Mesenchymal stem cell (in vitro differentiated cells and primary cell): Measurements from ENCODE around the gene CD68.

ENCODE experiments used
- DNase-seq: peaks from one replicate; pipeline ENCODE4 v3.0.0-alpha.2; 2013
- H2AFZ ChIP-seq: one replicate; pipeline ENCODE4 v1.6.1; 2013; ENCODE audit warnings: low read depth, mild to moderate bottlenecking, control low read depth, inconsistent platforms, low read length, moderate library complexity
- H2AK5ac ChIP-seq: 2 replicates; pipeline ENCODE4 v1.6.1; 2013; ENCODE audit warnings: low read length, moderate library complexity, mild to moderate bottlenecking, inconsistent platforms; ENCODE audit not compliant: severe bottlenecking
- H2BK120ac ChIP-seq: one replicate; pipeline ENCODE4 v1.6.1; 2013; ENCODE audit warnings: low read depth, mild to moderate bottlenecking, inconsistent platforms, low read length, moderate library complexity
- H2BK12ac ChIP-seq, 2 experiments: one replicate each; pipeline ENCODE4 v1.6.1; 2013; ENCODE audit warnings: inconsistent platforms in 2 of 2, low read length in 2 of 2, mild to moderate bottlenecking in 2 of 2, moderate library complexity in 2 of 2, control low read depth in 1 of 2
- H2BK15ac ChIP-seq: one replicate; pipeline ENCODE4 v1.6.1; 2013; ENCODE audit warnings: mild to moderate bottlenecking, low read depth, inconsistent platforms; ENCODE audit not compliant: poor library complexity, severe bottlenecking
- H2BK5ac ChIP-seq: 2 replicates; pipeline ENCODE4 v1.6.1; 2013; ENCODE audit warnings: low read depth, mild to moderate bottlenecking, low read length, control low read depth, inconsistent platforms; ENCODE audit not compliant: poor library complexity, severe bottlenecking
- H3K14ac ChIP-seq, 2 experiments: one replicate each; pipeline ENCODE4 v1.6.1; 2013; ENCODE audit warnings: inconsistent platforms in 2 of 2, low read length in 2 of 2, control low read depth in 1 of 2, mild to moderate bottlenecking in 1 of 2, moderate library complexity in 1 of 2
- H3K18ac ChIP-seq, 2 experiments: one replicate each; pipeline ENCODE4 v1.6.1; 2013; ENCODE audit warnings: inconsistent platforms in 2 of 2, low read length in 2 of 2, control low read depth in 1 of 2, low read depth in 1 of 2, mild to moderate bottlenecking in 1 of 2
- H3K23ac ChIP-seq, 2 experiments: one replicate each; pipeline ENCODE4 v1.6.1; 2013; ENCODE audit warnings: inconsistent platforms in 2 of 2, low read length in 2 of 2, mild to moderate bottlenecking in 2 of 2, moderate library complexity in 2 of 2, control low read depth in 1 of 2
- H3K27ac ChIP-seq: 2 replicates; pipeline ENCODE4 v1.5.1; 2013; ENCODE audit warnings: mild to moderate bottlenecking, moderate library complexity, low read length, control low read depth, inconsistent platforms; ENCODE audit not compliant: poor library complexity, severe bottlenecking
- H3K27me3 ChIP-seq, 2 experiments: 2 replicates each; pipeline versions ENCODE4 v1.6.1 to v1.7.0; 2013; ENCODE audit warnings: low read length in 2 of 2, mild to moderate bottlenecking in 2 of 2, moderate library complexity in 2 of 2, control low read depth in 1 of 2, inconsistent platforms in 1 of 2; ENCODE audit not compliant: control insufficient read depth in 1 of 2, insufficient read depth in 1 of 2
- H3K36me3 ChIP-seq, 2 experiments: 2 replicates each; pipeline versions ENCODE4 v1.6.1 to v1.7.0; 2013; ENCODE audit warnings: low read length in 2 of 2, control low read depth in 1 of 2, inconsistent platforms in 1 of 2, low read depth in 1 of 2, mild to moderate bottlenecking in 1 of 2; ENCODE audit not compliant: insufficient read depth in 2 of 2, control insufficient read depth in 1 of 2
- H3K4ac ChIP-seq, 2 experiments: one replicate each; pipeline ENCODE4 v1.6.1; 2013; ENCODE audit warnings: inconsistent platforms in 2 of 2, low read length in 2 of 2, mild to moderate bottlenecking in 2 of 2, moderate library complexity in 2 of 2, control low read depth in 1 of 2, low read depth in 1 of 2
- H3K4me1 ChIP-seq: 2 replicates; pipeline ENCODE4 v1.6.1; 2013; ENCODE audit warnings: low read depth, low read length, control low read depth; ENCODE audit not compliant: control insufficient read depth, insufficient read depth
- H3K4me2 ChIP-seq: 2 replicates; pipeline ENCODE4 v1.6.1; 2013; ENCODE audit warnings: low read length, mild to moderate bottlenecking, inconsistent platforms; ENCODE audit not compliant: poor library complexity, severe bottlenecking
- H3K4me3 ChIP-seq, 2 experiments: 2 replicates each; pipeline versions ENCODE4 v1.5.1 to v1.7.0; 2013; ENCODE audit warnings: low read length in 2 of 2, mild to moderate bottlenecking in 2 of 2, control low read depth in 1 of 2, low read depth in 1 of 2; ENCODE audit not compliant: insufficient read depth in 1 of 2
- H3K79me1 ChIP-seq: replicated peaks from 2 replicates; pipeline ENCODE4 v1.6.1; 2013; ENCODE audit warnings: mild to moderate bottlenecking, control low read depth, low read length, inconsistent platforms; ENCODE audit not compliant: poor library complexity, severe bottlenecking
- H3K9ac ChIP-seq: 2 replicates; pipeline ENCODE4 v1.7.0; 2013; ENCODE audit warnings: mild to moderate bottlenecking, low read length, moderate library complexity
- H3K9me3 ChIP-seq: 2 replicates; pipeline ENCODE4 v1.7.0; 2013; ENCODE audit warnings: mild to moderate bottlenecking, low read length; ENCODE audit not compliant: control insufficient read depth
- H4K8ac ChIP-seq: one replicate; pipeline ENCODE4 v1.6.1; 2013; ENCODE audit warnings: inconsistent platforms, mild to moderate bottlenecking, low read length, moderate library complexity
- H4K91ac ChIP-seq: one replicate; pipeline ENCODE4 v1.6.1; 2013; ENCODE audit warnings: mild to moderate bottlenecking, low read length, inconsistent platforms
- WGBS: methylation state at CpG from one replicate; pipeline ENCODE4 v1.1.7; 2013; ENCODE audit warnings: mixed read lengths; 5-methylcytosine and 5-hydroxymethylcytosine counted together

Gene CD68

DNA sequence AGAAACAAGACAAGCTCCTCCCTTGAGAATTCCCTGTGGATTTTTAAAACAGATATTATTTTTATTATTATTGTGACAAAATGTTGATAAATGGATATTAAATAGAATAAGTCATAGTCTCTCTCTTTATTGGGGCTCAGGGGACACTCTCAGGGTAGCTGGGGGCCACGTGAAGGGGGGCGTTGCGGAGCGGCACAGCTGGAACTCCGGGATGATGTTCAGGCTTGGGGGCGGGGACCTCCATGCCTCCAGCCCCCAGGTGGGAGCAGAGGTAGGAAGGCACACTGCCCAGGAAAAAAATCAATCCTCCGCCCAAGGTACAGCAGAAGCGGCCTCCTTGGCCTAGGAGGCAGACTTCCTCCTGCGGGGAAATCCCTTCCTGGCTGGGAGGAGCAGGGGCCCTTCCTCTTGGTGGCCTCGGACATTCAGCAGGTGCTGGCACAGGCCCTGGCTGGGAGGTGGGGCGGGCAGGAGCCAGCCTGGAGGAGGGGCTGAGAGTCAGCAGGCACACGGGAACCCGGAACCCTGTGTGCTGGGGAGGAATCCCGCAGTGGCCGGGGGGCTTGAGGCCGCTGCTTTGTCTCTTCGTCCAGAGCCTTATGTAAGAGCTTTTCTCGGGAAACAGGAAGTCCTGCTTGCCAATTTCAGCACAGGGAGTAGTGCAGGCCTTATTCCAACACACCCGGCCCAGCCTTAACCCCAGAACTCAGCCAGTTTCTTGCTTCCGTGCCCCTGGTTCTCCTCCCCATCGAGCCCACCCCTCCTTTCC lies 21.5 kb upstream of the CD68 start:
- Histone ChIP-seq H3K14ac (no peak overlapping the region), H3K4me1 (peaks cover 15% of the 10 kb centered on the region), H2AK5ac (peak overlapping the region; percentile 9), H2AFZ (peak overlapping the region; percentile 1), H3K4me2 (peak overlapping the region; percentile 39), H3K4me3 (peak overlapping the region in 1 of 2 experiments; percentile 55), H2BK5ac (no peak overlapping the region), H3K36me3 (peaks cover 6% of the 10 kb centered on the region in 2 experiments), H3K9me3 (no peaks in the 10 kb centered on the region), H2BK12ac (peak overlapping the region in 1 of 2 experiments; percentile 32), H3K18ac (no peak overlapping the region), H3K27ac (no peak overlapping the region), H3K23ac (no peak overlapping the region), H3K9ac (peak overlapping the region; percentile 85), H4K91ac (peak overlapping the region; percentile 19), H2BK15ac (no peak overlapping the region), H3K4ac (no peak overlapping the region), H2BK120ac (no peak overlapping the region), H4K8ac (peak overlapping the region; percentile 86), H3K27me3 (no peaks in the 10 kb centered on the region), H3K79me1 (no peaks in the 10 kb centered on the region)
- no peak for DNase-seq
- 36% methylated on average over 21 of the region's 21 CpGs for WGBS

DNA sequence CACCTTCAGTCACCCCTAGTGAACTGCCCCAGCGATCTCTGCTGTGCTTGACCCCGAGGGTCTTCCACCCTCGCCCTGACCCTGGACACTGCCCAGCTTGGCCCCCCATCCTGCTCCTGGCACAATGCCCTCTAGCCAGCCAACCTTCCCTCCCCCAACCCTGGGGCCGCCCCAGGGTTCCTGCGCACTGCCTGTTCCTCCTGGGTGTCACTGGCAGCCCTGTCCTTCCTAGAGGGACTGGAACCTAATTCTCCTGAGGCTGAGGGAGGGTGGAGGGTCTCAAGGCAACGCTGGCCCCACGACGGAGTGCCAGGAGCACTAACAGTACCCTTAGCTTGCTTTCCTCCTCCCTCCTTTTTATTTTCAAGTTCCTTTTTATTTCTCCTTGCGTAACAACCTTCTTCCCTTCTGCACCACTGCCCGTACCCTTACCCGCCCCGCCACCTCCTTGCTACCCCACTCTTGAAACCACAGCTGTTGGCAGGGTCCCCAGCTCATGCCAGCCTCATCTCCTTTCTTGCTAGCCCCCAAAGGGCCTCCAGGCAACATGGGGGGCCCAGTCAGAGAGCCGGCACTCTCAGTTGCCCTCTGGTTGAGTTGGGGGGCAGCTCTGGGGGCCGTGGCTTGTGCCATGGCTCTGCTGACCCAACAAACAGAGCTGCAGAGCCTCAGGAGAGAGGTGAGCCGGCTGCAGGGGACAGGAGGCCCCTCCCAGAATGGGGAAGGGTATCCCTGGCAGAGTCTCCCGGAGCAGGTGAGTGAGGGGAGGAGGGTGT lies 20.7 kb upstream of the CD68 start, which contains the start of gene TNFSF13:
Gene TNFSF13 (plus strand): TSS at position 207 of the 776 bp plus-strand sequence. CDS start 290 bp downstream, at position 497.
- no peak for DNase-seq
- no peak within 1 kb of the TSS for H3K27ac ChIP-seq
- H2AFZ ChIP-seq, result peak within 1 kb of the TSS; percentile 1
- no peaks in the 10 kb centered on the region for H3K9me3 ChIP-seq
- peak within 1 kb of the TSS; percentile 39 for H3K4me2 ChIP-seq
- no peaks in the 10 kb centered on the region for H3K27me3 ChIP-seq
- no peak within 1 kb of the TSS for H2BK120ac ChIP-seq
- H3K9ac ChIP-seq, result peak within 1 kb of the TSS; percentile 85
- H3K4me1 ChIP-seq, result peaks cover 21% of the 10 kb centered on the region
- peak within 1 kb of the TSS in 1 of 2 experiments; percentile 8 for H3K18ac ChIP-seq
- WGBS, result 87% methylated on average over 16 of the region's 16 CpGs
- H2BK12ac ChIP-seq, result peak within 1 kb of the TSS in 1 of 2 experiments; percentile 32
- H3K23ac ChIP-seq, result no peak within 1 kb of the TSS
- no peak within 1 kb of the TSS for H2BK15ac ChIP-seq
- H3K14ac ChIP-seq, result no peak within 1 kb of the TSS
- H3K36me3 ChIP-seq, result peaks cover 3 to 11% of the 10 kb centered on the region in 2 experiments
- H4K91ac ChIP-seq, result peak within 1 kb of the TSS; percentile 19
- H4K8ac ChIP-seq, result peak within 1 kb of the TSS; percentile 86
- no peak within 1 kb of the TSS for H2BK5ac ChIP-seq
- H3K79me1 ChIP-seq, result peaks cover under 1% of the 10 kb centered on the region
- no peak within 1 kb of the TSS for H3K4ac ChIP-seq
- H3K4me3 ChIP-seq, result peak within 1 kb of the TSS in 1 of 2 experiments; percentile 55
- peak within 1 kb of the TSS; percentile 64 for H2AK5ac ChIP-seq

- H2BK120ac ChIP-seq, result no peak overlapping the region
- no peak overlapping the region for H2AFZ ChIP-seq
- H4K8ac ChIP-seq, result no peak overlapping the region
- no peak overlapping the region for H4K91ac ChIP-seq
- H2AK5ac ChIP-seq, result no peak overlapping the region
- H3K4me3 ChIP-seq, result peak overlapping the region in 1 of 2 experiments; percentile 96
- H3K79me1 ChIP-seq, result peaks cover 6% of the 10 kb centered on the region
- H2BK5ac ChIP-seq, result no peak overlapping the region
- 91% methylated on average over 13 of the region's 18 CpGs for WGBS
- no peak overlapping the region for H2BK15ac ChIP-seq
- H3K9me3 ChIP-seq, result no peaks in the 10 kb centered on the region
- no peak overlapping the region for H3K14ac ChIP-seq
- H3K4ac ChIP-seq, result no peak overlapping the region
- H3K4me1 ChIP-seq, result peaks cover 25% of the 10 kb centered on the region
- peaks cover 9 to 14% of the 10 kb centered on the region in 2 experiments for H3K36me3 ChIP-seq
- peak overlapping the region; percentile 85 for H3K9ac ChIP-seq
- H3K27me3 ChIP-seq, result no peaks in the 10 kb centered on the region
- no peak overlapping the region for H3K4me2 ChIP-seq
- DNase-seq, result no peak
- H3K27ac ChIP-seq, result no peak overlapping the region
- H2BK12ac ChIP-seq, result no peak overlapping the region
- H3K18ac ChIP-seq, result no peak overlapping the region
- H3K23ac ChIP-seq, result no peak overlapping the region
These were observed 19.9 kb upstream of the CD68 start for GRCh38 chr17:7559320-7560171.
